WTC11 (cell line): Measurements from ENCODE around the gene TPCN2. TPM values are rescaled to one million over a fixed set of nuclear protein-coding genes. Genes with fewer than 3 reads are reported as not detected.

ENCODE experiments used
- ATAC-seq: fragments of 200-7000 bp; cut with Tn5 transposase; 2 replicates; pipeline ENCODE4 v1.10.0; 2021; ENCODE audit warnings: mild to moderate bottlenecking, moderate library complexity
- CTCF ChIA-PET: fragments of 300-600 bp; sonication (Branson Sonifier 250); formaldehyde crosslinking; loops from one replicate; lab custom pipeline; 2021; ENCODE audit warnings: antibody characterized with exemption; lab: Charles Lee
- POLR2A ChIA-PET: fragments of 350-600 bp; sonication (Branson Sonifier 250); formaldehyde crosslinking; loops from one replicate; lab custom pipeline; 2021; ENCODE audit warnings: antibody characterized with exemption; lab: Charles Lee
- DNase-seq: peaks from one replicate; pipeline ENCODE4 v3.0.0; 2021; ENCODE audit warnings: low spot score
- H3K27ac Mint-ChIP-seq: 2 replicates; pipeline ENCODE4 v1.8.0; 2021; ENCODE audit warnings: mixed read lengths
- H3K27me3 Mint-ChIP-seq: 2 replicates; pipeline ENCODE4 v1.8.0; 2021; ENCODE audit warnings: low read depth, mild to moderate bottlenecking, moderate library complexity, mixed read lengths
- H3K36me3 Mint-ChIP-seq: 2 replicates; pipeline ENCODE4 v1.8.0; 2021; ENCODE audit warnings: mixed read lengths
- H3K4me1 Mint-ChIP-seq: 2 replicates; pipeline ENCODE4 v1.8.0; 2022; ENCODE audit warnings: mixed read lengths
- H3K4me3 Mint-ChIP-seq: 2 replicates; pipeline ENCODE4 v1.8.0; 2021; ENCODE audit warnings: mild to moderate bottlenecking, moderate library complexity, mixed read lengths
- H3K9me3 Mint-ChIP-seq: 2 replicates; pipeline ENCODE4 v1.8.0; 2021; ENCODE audit warnings: mixed read lengths
- ATF1 ChIP-seq: sonication (generic); formaldehyde crosslinking; IDR thresholded peaks from 2 replicates; pipeline ENCODE4 v1.8.1; 2023; ENCODE audit warnings: mild to moderate bottlenecking, moderate library complexity, missing genetic modification reagents
- CREB1 ChIP-seq: sonication (generic); formaldehyde crosslinking; IDR thresholded peaks from 2 replicates; pipeline ENCODE4 v1.8.0; 2023; ENCODE audit warnings: mild to moderate bottlenecking, missing genetic modification reagents
- CREM ChIP-seq: sonication (generic); formaldehyde crosslinking; IDR thresholded peaks from 2 replicates; pipeline ENCODE4 v1.8.1; 2022; ENCODE audit warnings: mild to moderate bottlenecking, missing genetic modification reagents, moderate library complexity
- GABPB1 ChIP-seq: sonication (generic); formaldehyde crosslinking; IDR thresholded peaks from 2 replicates; pipeline ENCODE4 v1.8.1; 2023; ENCODE audit warnings: mild to moderate bottlenecking, missing genetic modification reagents
- JAZF1 ChIP-seq: fragments of 250-450 bp; sonication (Bioruptor Pico); IDR thresholded peaks from 2 replicates; pipeline ENCODE4 v1.9.0; 2021; ENCODE audit warnings: moderate library complexity, mild to moderate bottlenecking, inconsistent platforms
- NR3C1 ChIP-seq: sonication (generic); formaldehyde crosslinking; conservative IDR thresholded peaks from 2 replicates; pipeline ENCODE4 v1.8.1; 2023; ENCODE audit warnings: low read depth, mild to moderate bottlenecking, missing genetic modification reagents
- RELA ChIP-seq: sonication (generic); formaldehyde crosslinking; IDR thresholded peaks from 2 replicates; pipeline ENCODE4 v1.8.1; 2022; ENCODE audit warnings: missing genetic modification reagents, mild to moderate bottlenecking, borderline replicate concordance
- SMAD3 ChIP-seq: sonication (generic); formaldehyde crosslinking; IDR thresholded peaks from 2 replicates; pipeline ENCODE4 v1.8.0; 2022; ENCODE audit warnings: missing genetic modification reagents, mild to moderate bottlenecking, borderline replicate concordance
- SMAD4 ChIP-seq: sonication (generic); formaldehyde crosslinking; IDR thresholded peaks from 2 replicates; pipeline ENCODE4 v1.8.0; 2022; ENCODE audit warnings: mild to moderate bottlenecking, missing genetic modification reagents
- TCF7 ChIP-seq: sonication (generic); formaldehyde crosslinking; IDR thresholded peaks from 2 replicates; pipeline ENCODE4 v1.8.0; 2022; ENCODE audit warnings: mild to moderate bottlenecking, low read depth, missing genetic modification reagents, moderate library complexity
- ZNF121 ChIP-seq: sonication (generic); formaldehyde crosslinking; IDR thresholded peaks from 2 replicates; pipeline ENCODE4 v1.8.0; 2023; ENCODE audit warnings: missing genetic modification reagents
- total RNA-seq: library from RNA; stranded (reverse); gene quantifications from 3 replicates; pipeline ENCODE4 v1.2.3, GENCODE V29; 2021
- TF ChIP-seq, protein P1 (sequence below): sonication (generic); formaldehyde crosslinking; IDR thresholded peaks from 2 replicates; pipeline ENCODE4 v1.8.1; 2022; ENCODE audit warnings: mild to moderate bottlenecking, missing genetic modification reagents, moderate library complexity, borderline replicate concordance
- TF ChIP-seq, protein P2 (sequence below): fragments of 250-450 bp; sonication (Bioruptor Pico); conservative IDR thresholded peaks from 2 replicates; pipeline ENCODE4 v1.9.0; 2021; ENCODE audit warnings: mild to moderate bottlenecking
- TF ChIP-seq, protein P3 (sequence below): sonication (generic); formaldehyde crosslinking; IDR thresholded peaks from 2 replicates; pipeline ENCODE4 v1.8.0; 2022; ENCODE audit warnings: mild to moderate bottlenecking, missing genetic modification reagents
- TF ChIP-seq, protein P4 (sequence below): sonication (generic); formaldehyde crosslinking; IDR thresholded peaks from 2 replicates; pipeline ENCODE4 v1.8.0; 2023; ENCODE audit warnings: missing genetic modification reagents
- TF ChIP-seq, protein P5 (sequence below): sonication (generic); formaldehyde crosslinking; IDR thresholded peaks from 2 replicates; pipeline ENCODE4 v1.8.1; 2022; ENCODE audit warnings: low read depth, missing genetic modification reagents, borderline replicate concordance
- TF ChIP-seq, protein P6 (sequence below): sonication (generic); formaldehyde crosslinking; conservative IDR thresholded peaks from 2 replicates; pipeline ENCODE4 v1.8.1; 2023; ENCODE audit warnings: mild to moderate bottlenecking, low read depth, missing genetic modification reagents, moderate library complexity
- TF ChIP-seq, protein P7 (sequence below): sonication (generic); formaldehyde crosslinking; IDR thresholded peaks from 2 replicates; pipeline ENCODE4 v1.8.1; 2023; ENCODE audit warnings: mild to moderate bottlenecking, moderate library complexity, missing genetic modification reagents

TPCN2 gene
- total RNA-seq, 1 experiment from 2014 or later, result 24.6 TPM

DNA sequence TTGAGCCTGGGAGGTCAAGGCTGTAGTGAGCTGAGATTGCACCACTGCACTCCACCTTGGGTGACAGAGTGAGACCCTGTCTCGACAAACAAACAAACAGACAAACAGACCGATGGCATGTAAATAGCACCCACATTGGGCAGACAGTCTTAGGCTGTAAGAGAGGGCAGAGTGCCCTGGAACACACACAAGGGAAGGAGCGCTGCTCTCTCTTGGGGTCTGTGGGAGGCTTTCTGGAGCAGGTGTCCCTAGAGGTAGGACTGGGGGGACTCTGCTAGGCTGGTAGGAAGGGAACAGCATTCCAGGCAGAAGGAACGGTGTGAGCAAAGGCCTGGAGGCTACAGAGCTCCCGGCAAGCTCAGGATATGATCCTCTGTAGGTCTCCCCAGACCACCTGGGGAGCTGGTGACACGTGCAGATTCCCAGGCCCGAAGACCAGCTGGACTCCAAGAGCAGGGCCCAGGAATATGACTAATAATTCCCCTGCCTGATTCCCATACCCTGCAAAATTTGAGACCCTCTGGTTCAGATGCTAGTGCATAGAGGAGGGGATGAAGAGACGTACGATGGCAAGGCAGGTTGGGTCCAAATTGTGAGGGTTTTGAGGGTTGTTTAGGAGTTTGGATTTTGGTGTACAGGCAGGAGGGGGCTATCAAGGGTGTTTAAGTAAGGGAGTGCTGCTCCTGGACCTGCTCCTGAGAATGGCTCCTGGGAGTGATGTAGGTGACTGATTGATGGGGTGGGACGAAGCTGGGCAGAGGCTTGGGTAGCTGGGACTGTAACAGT is 118.6 kb downstream of the TPCN2 start:
- POLR2A ChIA-PET, result interaction anchor here (0.5 kb wide), 1 partner anchor 472 kb away, joined by 3 read pairs; no protein-coding TSS in a partner anchor
- no peak for ATAC-seq

DNA sequence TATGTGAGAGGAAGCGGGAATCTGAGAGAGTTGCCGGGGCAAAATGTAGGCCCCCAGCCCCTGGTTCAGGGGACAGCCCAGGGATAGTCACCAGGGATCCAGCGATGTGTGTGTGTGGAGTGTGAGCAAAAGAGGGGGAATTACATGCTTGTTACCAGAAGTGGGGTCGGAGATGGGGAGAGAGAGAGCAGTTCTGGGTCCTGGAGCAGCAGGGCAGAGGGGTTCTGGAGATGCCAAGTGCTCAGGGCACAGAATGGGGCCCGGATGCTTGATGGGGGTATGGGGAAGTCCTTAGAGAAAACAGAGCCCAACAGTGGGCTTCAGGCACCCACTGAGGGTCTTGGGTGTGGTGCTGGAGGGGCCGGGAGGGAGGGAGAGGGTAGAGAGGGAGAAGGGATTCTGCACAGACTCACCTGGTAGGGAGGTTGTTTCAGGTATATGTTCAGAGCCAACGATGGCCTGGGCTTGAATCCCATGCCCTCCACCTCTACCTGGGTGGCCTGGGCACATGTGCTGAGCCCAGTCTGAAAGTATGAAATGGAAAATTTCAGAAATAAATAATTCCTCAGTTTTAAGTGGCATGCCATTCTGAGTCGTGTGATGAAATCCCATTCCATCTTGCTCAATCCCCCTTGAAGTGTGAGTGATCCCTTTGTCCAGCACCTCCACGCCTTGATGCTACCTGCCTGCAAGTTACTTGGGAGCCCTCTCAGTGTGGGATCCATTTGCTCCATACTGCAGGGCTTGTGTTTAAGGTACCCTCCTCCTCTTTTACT is 119.4 kb downstream of the TPCN2 start:
- H3K4me3 Mint-ChIP-seq, result no peak overlapping the region
- POLR2A ChIA-PET, result no interaction called here

More for the DNA sequence above, 118.6 kb downstream of the TPCN2 start:
- H3K4me3 Mint-ChIP-seq, result no peak overlapping the region
- H3K9me3 Mint-ChIP-seq, result peaks cover 44% of the 10 kb centered on the region
- CTCF ChIA-PET, result interaction anchor here (0.5 to 1.4 kb wide), 3 partner anchors 36 to 517 kb away, joined by 3 to 5 read pairs (median 5); no protein-coding TSS in a partner anchor
- no peak overlapping the region for H3K27ac Mint-ChIP-seq
- no peak for DNase-seq
- no peaks in the 10 kb centered on the region; the same call in 1 of the 2 replicates for H3K27me3 Mint-ChIP-seq
- no peaks in the 10 kb centered on the region; the same call in 1 of the 2 replicates for H3K36me3 Mint-ChIP-seq
- TF ChIP-seq JAZF1 (CRISPR knock-in tag), result no peak
- no peak for TF ChIP-seq SMAD4
- no peak for TF ChIP-seq SMAD3 (CRISPR knock-in tag)
- peaks cover 9% of the 10 kb centered on the region for H3K4me1 Mint-ChIP-seq

DNA sequence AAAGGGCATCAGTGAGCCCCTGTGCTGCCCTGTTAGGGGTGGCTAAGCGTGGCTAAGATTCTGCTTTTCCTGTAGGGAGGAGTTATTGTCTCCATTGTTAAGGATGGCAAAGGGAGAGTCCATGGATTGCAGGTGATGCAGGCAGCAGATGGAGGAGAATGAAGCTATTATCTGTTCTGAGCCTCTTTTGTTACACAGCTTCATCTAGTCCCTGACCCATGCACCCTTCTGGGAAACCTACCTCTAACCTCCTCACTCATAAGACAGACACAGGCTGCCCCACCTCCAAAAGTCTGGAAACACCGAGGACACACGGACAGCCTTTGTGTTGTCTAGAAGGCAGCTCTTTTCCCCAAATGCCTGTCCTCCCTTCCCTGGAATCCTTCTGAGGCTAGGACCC is 120.7 kb downstream of the TPCN2 start:
- Mint-ChIP-seq H3K4me3 (no peak overlapping the region), H3K36me3 (no peaks in the 10 kb centered on the region), H3K9me3 (peaks cover 34% of the 10 kb centered on the region), H3K27ac (no peak overlapping the region), H3K27me3 (no peaks in the 10 kb centered on the region; the same call in 1 of the 2 replicates), H3K4me1 (peaks cover 9% of the 10 kb centered on the region)
- POLR2A ChIA-PET, result no interaction called here
- ATAC-seq, result no peak
- CTCF ChIA-PET, result interaction anchor here (1.7 kb wide), 1 partner anchor 38 kb away, joined by 7 read pairs; no protein-coding TSS in a partner anchor
- DNase-seq, result no peak
- TF ChIP-seq ZNF121 (CRISPR knock-in tag), result no peak
- no peak for TF ChIP-seq CREB1 (CRISPR knock-in tag)
- TF ChIP-seq, protein P1, sequence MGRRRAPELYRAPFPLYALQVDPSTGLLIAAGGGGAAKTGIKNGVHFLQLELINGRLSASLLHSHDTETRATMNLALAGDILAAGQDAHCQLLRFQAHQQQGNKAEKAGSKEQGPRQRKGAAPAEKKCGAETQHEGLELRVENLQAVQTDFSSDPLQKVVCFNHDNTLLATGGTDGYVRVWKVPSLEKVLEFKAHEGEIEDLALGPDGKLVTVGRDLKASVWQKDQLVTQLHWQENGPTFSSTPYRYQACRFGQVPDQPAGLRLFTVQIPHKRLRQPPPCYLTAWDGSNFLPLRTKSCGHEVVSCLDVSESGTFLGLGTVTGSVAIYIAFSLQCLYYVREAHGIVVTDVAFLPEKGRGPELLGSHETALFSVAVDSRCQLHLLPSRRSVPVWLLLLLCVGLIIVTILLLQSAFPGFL (CRISPR knock-in tag), result no peak
- TF ChIP-seq TCF7 (CRISPR knock-in tag), result no peak
- TF ChIP-seq, protein P2, sequence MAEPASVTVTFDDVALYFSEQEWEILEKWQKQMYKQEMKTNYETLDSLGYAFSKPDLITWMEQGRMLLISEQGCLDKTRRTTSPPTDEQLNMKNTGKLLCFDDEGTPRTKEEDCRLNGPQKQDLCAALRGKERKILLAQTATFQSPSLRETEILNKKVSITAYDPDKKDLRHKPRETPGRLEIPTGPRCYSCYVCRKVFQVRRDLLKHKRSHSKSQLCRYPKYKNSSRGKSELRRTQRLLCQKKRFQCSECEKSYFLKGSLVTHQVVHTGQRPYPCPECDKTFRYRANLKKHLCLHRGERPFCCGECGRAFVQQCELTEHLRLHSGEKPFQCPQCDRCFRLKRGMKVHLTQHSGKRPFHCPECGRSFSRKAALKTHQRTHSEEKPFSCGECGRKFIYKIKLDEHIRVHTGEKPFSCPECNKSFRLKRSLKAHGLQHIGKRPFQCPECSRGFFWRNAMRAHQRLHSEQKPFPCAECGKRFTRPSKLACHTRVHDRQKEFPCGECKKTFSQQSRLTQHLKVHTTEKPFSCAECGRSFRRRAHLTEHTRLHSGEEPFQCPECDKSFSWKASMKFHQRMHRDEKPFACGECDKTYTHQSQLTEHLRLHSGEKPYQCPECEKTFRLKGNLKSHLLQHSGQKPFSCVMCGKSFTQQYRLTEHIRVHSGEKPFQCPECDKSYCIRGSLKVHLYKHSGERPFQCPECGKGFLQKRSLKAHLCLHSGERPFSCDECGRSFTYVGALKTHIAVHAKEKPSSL (CRISPR knock-in tag), result no peak
- TF ChIP-seq, protein P3, sequence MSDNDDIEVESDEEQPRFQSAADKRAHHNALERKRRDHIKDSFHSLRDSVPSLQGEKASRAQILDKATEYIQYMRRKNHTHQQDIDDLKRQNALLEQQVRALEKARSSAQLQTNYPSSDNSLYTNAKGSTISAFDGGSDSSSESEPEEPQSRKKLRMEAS (CRISPR knock-in tag), result no peak
- TF ChIP-seq, protein P4, sequence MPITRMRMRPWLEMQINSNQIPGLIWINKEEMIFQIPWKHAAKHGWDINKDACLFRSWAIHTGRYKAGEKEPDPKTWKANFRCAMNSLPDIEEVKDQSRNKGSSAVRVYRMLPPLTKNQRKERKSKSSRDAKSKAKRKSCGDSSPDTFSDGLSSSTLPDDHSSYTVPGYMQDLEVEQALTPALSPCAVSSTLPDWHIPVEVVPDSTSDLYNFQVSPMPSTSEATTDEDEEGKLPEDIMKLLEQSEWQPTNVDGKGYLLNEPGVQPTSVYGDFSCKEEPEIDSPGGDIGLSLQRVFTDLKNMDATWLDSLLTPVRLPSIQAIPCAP (CRISPR knock-in tag), result no peak
- no peak for TF ChIP-seq CREM
- TF ChIP-seq ATF1 (CRISPR knock-in tag), result no peak
- TF ChIP-seq, protein P5, sequence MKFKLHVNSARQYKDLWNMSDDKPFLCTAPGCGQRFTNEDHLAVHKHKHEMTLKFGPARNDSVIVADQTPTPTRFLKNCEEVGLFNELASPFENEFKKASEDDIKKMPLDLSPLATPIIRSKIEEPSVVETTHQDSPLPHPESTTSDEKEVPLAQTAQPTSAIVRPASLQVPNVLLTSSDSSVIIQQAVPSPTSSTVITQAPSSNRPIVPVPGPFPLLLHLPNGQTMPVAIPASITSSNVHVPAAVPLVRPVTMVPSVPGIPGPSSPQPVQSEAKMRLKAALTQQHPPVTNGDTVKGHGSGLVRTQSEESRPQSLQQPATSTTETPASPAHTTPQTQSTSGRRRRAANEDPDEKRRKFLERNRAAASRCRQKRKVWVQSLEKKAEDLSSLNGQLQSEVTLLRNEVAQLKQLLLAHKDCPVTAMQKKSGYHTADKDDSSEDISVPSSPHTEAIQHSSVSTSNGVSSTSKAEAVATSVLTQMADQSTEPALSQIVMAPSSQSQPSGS (CRISPR knock-in tag), result no peak
- TF ChIP-seq RELA (CRISPR knock-in tag), result no peak
- TF ChIP-seq NR3C1 (CRISPR knock-in tag), result no peak
- TF ChIP-seq, protein P6, sequence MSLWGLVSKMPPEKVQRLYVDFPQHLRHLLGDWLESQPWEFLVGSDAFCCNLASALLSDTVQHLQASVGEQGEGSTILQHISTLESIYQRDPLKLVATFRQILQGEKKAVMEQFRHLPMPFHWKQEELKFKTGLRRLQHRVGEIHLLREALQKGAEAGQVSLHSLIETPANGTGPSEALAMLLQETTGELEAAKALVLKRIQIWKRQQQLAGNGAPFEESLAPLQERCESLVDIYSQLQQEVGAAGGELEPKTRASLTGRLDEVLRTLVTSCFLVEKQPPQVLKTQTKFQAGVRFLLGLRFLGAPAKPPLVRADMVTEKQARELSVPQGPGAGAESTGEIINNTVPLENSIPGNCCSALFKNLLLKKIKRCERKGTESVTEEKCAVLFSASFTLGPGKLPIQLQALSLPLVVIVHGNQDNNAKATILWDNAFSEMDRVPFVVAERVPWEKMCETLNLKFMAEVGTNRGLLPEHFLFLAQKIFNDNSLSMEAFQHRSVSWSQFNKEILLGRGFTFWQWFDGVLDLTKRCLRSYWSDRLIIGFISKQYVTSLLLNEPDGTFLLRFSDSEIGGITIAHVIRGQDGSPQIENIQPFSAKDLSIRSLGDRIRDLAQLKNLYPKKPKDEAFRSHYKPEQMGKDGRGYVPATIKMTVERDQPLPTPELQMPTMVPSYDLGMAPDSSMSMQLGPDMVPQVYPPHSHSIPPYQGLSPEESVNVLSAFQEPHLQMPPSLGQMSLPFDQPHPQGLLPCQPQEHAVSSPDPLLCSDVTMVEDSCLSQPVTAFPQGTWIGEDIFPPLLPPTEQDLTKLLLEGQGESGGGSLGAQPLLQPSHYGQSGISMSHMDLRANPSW (CRISPR knock-in tag), result no peak
- TF ChIP-seq, protein P7, sequence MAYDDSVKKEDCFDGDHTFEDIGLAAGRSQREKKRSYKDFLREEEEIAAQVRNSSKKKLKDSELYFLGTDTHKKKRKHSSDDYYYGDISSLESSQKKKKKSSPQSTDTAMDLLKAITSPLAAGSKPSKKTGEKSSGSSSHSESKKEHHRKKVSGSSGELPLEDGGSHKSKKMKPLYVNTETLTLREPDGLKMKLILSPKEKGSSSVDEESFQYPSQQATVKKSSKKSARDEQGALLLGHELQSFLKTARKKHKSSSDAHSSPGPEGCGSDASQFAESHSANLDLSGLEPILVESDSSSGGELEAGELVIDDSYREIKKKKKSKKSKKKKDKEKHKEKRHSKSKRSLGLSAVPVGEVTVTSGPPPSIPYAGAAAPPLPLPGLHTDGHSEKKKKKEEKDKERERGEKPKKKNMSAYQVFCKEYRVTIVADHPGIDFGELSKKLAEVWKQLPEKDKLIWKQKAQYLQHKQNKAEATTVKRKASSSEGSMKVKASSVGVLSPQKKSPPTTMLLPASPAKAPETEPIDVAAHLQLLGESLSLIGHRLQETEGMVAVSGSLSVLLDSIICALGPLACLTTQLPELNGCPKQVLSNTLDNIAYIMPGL (CRISPR knock-in tag), result no peak

More for the DNA sequence above, 119.4 kb downstream of the TPCN2 start:
- CTCF ChIA-PET, result no interaction called here
- ATAC-seq (no peak), DNase-seq (no peak)
- Mint-ChIP-seq H3K9me3 (peaks cover 41% of the 10 kb centered on the region), H3K27me3 (no peaks in the 10 kb centered on the region; the same call in 1 of the 2 replicates), H3K27ac (no peak overlapping the region), H3K36me3 (no peaks in the 10 kb centered on the region; the same call in 1 of the 2 replicates), H3K4me1 (peaks cover 9% of the 10 kb centered on the region)
- TF ChIP-seq GABPB1 (CRISPR knock-in tag), result peak; percentile 53; the same call in 1 of the 2 replicates
- no peak for TF ChIP-seq CREB1 (CRISPR knock-in tag)
